HFFc6 (cell line): Measurements from ENCODE around the gene LRRN2. TPM values are rescaled to one million over a fixed set of nuclear protein-coding genes. Genes with fewer than 3 reads are reported as not detected.

Source experiments
- DNase-seq: peaks from one replicate; pipeline ENCODE4 v3.0.0-alpha.2; 2018
- H3K27ac Mint-ChIP-seq: 2 replicates; pipeline ENCODE4 v1.8.0; 2020; ENCODE audit warnings: mild to moderate bottlenecking, mixed read lengths
- H3K27me3 Mint-ChIP-seq: 2 replicates; pipeline ENCODE4 v1.8.0; 2021; ENCODE audit warnings: mild to moderate bottlenecking, moderate library complexity, mixed read lengths; ENCODE audit not compliant: insufficient read depth
- H3K36me3 Mint-ChIP-seq: 2 replicates; pipeline ENCODE4 v1.8.0; 2021; ENCODE audit warnings: low read depth, mixed read lengths
- H3K4me1 Mint-ChIP-seq: 2 replicates; pipeline ENCODE4 v1.8.0; 2020; ENCODE audit warnings: low read depth, mixed read lengths
- H3K4me3 Mint-ChIP-seq: 2 replicates; pipeline ENCODE4 v1.8.0; 2020; ENCODE audit warnings: mild to moderate bottlenecking, moderate library complexity, mixed read lengths
- H3K9me3 Mint-ChIP-seq: 2 replicates; pipeline ENCODE4 v1.8.0; 2020; ENCODE audit warnings: mild to moderate bottlenecking, mixed read lengths
- CTCF ChIP-seq: fragments of 200-600 bp; sonication (generic); IDR thresholded peaks from 2 replicates; pipeline ENCODE4 v1.5.0; 2021; ENCODE audit warnings: antibody characterized with exemption, mild to moderate bottlenecking
- total RNA-seq, 6 experiments: library from RNA; stranded (reverse); fragmentation: NEBNext Ultra II Directional; extraction: Animal tissue kit (Norgen Biotek cat#: 25700); gene quantifications; 2 replicates in 1 of 6; 3 replicates in 5 of 6; pipeline ENCODE4 v1.2.3, GENCODE V29; 2021

LRRN2 gene
- total RNA-seq, 6 experiments from 2014 or later: not detected

- no peak overlapping the region for H3K27ac Mint-ChIP-seq
- no peaks in the 10 kb centered on the region for H3K36me3 Mint-ChIP-seq
- H3K9me3 Mint-ChIP-seq: no peaks in the 10 kb centered on the region
- H3K4me3 Mint-ChIP-seq: no peak overlapping the region
- TF ChIP-seq CTCF: no peak
- H3K4me1 Mint-ChIP-seq: peaks cover 30% of the 10 kb centered on the region
- no peak for DNase-seq
- H3K27me3 Mint-ChIP-seq: peaks cover 12% of the 10 kb centered on the region
Measured at GRCh38 chr1:204588826-204589225, 96.7 kb downstream of the LRRN2 start.

GRCh38 chr1:204587621-204588020 is 97.9 kb downstream of the LRRN2 start:
- Mint-ChIP-seq H3K27me3 (peaks cover 6% of the 10 kb centered on the region), H3K9me3 (no peaks in the 10 kb centered on the region), H3K4me3 (no peak overlapping the region), H3K27ac (no peak overlapping the region), H3K36me3 (no peaks in the 10 kb centered on the region), H3K4me1 (peaks cover 26% of the 10 kb centered on the region)
- DNase-seq: no peak
- no peak for TF ChIP-seq CTCF

- no peaks in the 10 kb centered on the region for H3K9me3 Mint-ChIP-seq
- peaks cover 7% of the 10 kb centered on the region for H3K4me1 Mint-ChIP-seq
- H3K36me3 Mint-ChIP-seq: no peaks in the 10 kb centered on the region
- no peak for DNase-seq
- peaks cover 6% of the 10 kb centered on the region for H3K27me3 Mint-ChIP-seq
- H3K27ac Mint-ChIP-seq: no peak overlapping the region
- no peak for TF ChIP-seq CTCF
- H3K4me3 Mint-ChIP-seq: no peak overlapping the region
Measured at GRCh38 chr1:204584699-204585372, 100.7 kb downstream of the LRRN2 start.

- no peaks in the 10 kb centered on the region for H3K9me3 Mint-ChIP-seq
- no peak for TF ChIP-seq CTCF
- H3K4me1 Mint-ChIP-seq: peaks cover under 1% of the 10 kb centered on the region
- no peak overlapping the region for H3K4me3 Mint-ChIP-seq
- H3K27ac Mint-ChIP-seq: no peak overlapping the region
- no peaks in the 10 kb centered on the region for H3K36me3 Mint-ChIP-seq
- no peak for DNase-seq
- H3K27me3 Mint-ChIP-seq: peaks cover 6% of the 10 kb centered on the region
Measured at GRCh38 chr1:204583909-204584632, 101.5 kb downstream of the LRRN2 start.

- Mint-ChIP-seq H3K9me3 (no peaks in the 10 kb centered on the region), H3K4me3 (no peak overlapping the region)
Measured at GRCh38 chr1:204581759-204582158, 103.8 kb downstream of the LRRN2 start.

More at GRCh38 chr1:204581759-204582158, 103.8 kb downstream of the LRRN2 start:
- TF ChIP-seq CTCF: no peak
- H3K4me1 Mint-ChIP-seq: peaks cover 6% of the 10 kb centered on the region
- DNase-seq: no peak
- H3K27ac Mint-ChIP-seq: no peak overlapping the region
- H3K27me3 Mint-ChIP-seq: peaks cover 6% of the 10 kb centered on the region
- no peaks in the 10 kb centered on the region for H3K36me3 Mint-ChIP-seq
